ENCODE results near the gene STRIP1. TPM values are rescaled to one million over a fixed set of nuclear protein-coding genes. Genes with fewer than 3 reads are reported as not detected.

STRIP1 gene
- total RNA-seq, 1 donor from 2014 or later: 69.1 TPM

GRCh38 chr1:110055493-110056284, 21.3 kb downstream of the STRIP1 start:
- Mint-ChIP-seq H3K27me3 (ENCODE audit: low read depth) (no peaks in the 10 kb centered on the region), H3K9me3 (no peaks in the 10 kb centered on the region), H3K4me1 (peaks cover 5% of the 10 kb centered on the region), H3K27ac (ENCODE audit: unreplicated experiment) (no peak overlapping the region), H3K4me3 (no peak overlapping the region), H3K36me3 (ENCODE audit: low read depth) (peaks cover 24% of the 10 kb centered on the region)
- no peak for TF ChIP-seq CTCF (conservative IDR thresholded peaks at IDR 0.05)
- no peak for DNase-seq (ENCODE audit: low read depth, low spot score)

GRCh38 chr1:110056285-110056683, 21.9 kb downstream of the STRIP1 start:
- Mint-ChIP-seq H3K9me3 (no peaks in the 10 kb centered on the region), H3K4me3 (no peak overlapping the region), H3K36me3 (ENCODE audit: low read depth) (peaks cover 24% of the 10 kb centered on the region), H3K27ac (ENCODE audit: unreplicated experiment) (no peak overlapping the region), H3K4me1 (peaks cover 5% of the 10 kb centered on the region), H3K27me3 (ENCODE audit: low read depth) (no peaks in the 10 kb centered on the region)
- TF ChIP-seq CTCF (conservative IDR thresholded peaks at IDR 0.05): no peak
- DNase-seq (ENCODE audit: low read depth, low spot score): no peak

- H3K9me3 Mint-ChIP-seq: no peaks in the 10 kb centered on the region
- H3K4me1 Mint-ChIP-seq: peaks cover 5% of the 10 kb centered on the region
- H3K27ac Mint-ChIP-seq (ENCODE audit: unreplicated experiment): no peak overlapping the region
- H3K4me3 Mint-ChIP-seq: no peak overlapping the region
- no peaks in the 10 kb centered on the region for H3K27me3 Mint-ChIP-seq (ENCODE audit: low read depth)
- TF ChIP-seq CTCF (conservative IDR thresholded peaks at IDR 0.05): no peak
- no peak for DNase-seq (ENCODE audit: low read depth, low spot score)
- H3K36me3 Mint-ChIP-seq (ENCODE audit: low read depth): peaks cover 24% of the 10 kb centered on the region
These were observed 22.4 kb downstream of the STRIP1 start for GRCh38 chr1:110056776-110057175.

- no peaks in the 10 kb centered on the region for H3K9me3 Mint-ChIP-seq
- no peak for TF ChIP-seq CTCF (conservative IDR thresholded peaks at IDR 0.05)
- peaks cover 20% of the 10 kb centered on the region for H3K36me3 Mint-ChIP-seq (ENCODE audit: low read depth)
These were observed 23.6 kb downstream of the STRIP1 start for GRCh38 chr1:110057963-110058518.

GRCh38 chr1:110058591-110058990, 24.2 kb downstream of the STRIP1 start:
- TF ChIP-seq CTCF (conservative IDR thresholded peaks at IDR 0.05): no peak
- H3K4me3 Mint-ChIP-seq: no peak overlapping the region
- H3K4me1 Mint-ChIP-seq: peaks cover 5% of the 10 kb centered on the region
- H3K27me3 Mint-ChIP-seq (ENCODE audit: low read depth): no peaks in the 10 kb centered on the region
- peaks cover 18% of the 10 kb centered on the region for H3K36me3 Mint-ChIP-seq (ENCODE audit: low read depth)
- no peak for DNase-seq (ENCODE audit: low read depth, low spot score)
- no peak overlapping the region for H3K27ac Mint-ChIP-seq (ENCODE audit: unreplicated experiment)
- no peaks in the 10 kb centered on the region for H3K9me3 Mint-ChIP-seq

More at GRCh38 chr1:110057963-110058518, 23.6 kb downstream of the STRIP1 start:
- H3K27me3 Mint-ChIP-seq (ENCODE audit: low read depth): no peaks in the 10 kb centered on the region
- no peak overlapping the region for H3K4me3 Mint-ChIP-seq
- no peak overlapping the region for H3K27ac Mint-ChIP-seq (ENCODE audit: unreplicated experiment)
- peaks cover 5% of the 10 kb centered on the region for H3K4me1 Mint-ChIP-seq
- no peak for DNase-seq (ENCODE audit: low read depth, low spot score)
